Thoracic aorta (tissue), 2 donors: ENCODE data around the gene LRIG3. TPM values are rescaled to one million over a fixed set of nuclear protein-coding genes. Genes with fewer than 3 reads are reported as not detected.

Experiments
- ATAC-seq: fragments of 150-250 bp; one replicate; pipeline ENCODE4 v1.8.0; 2017; ENCODE audit warnings: low read depth; ENCODE audit not compliant: insufficient number of reproducible peaks, low FRiP score
- DNase-seq: peaks from one replicate; pipeline ENCODE4 v3.0.0-alpha.2; 2020; ENCODE audit warnings: low spot score
- H3K27ac ChIP-seq, 2 donors: fragments of 200-600 bp; sonication (generic); 1 replicate in 1 of 2; 2 replicates in 1 of 2; pipeline ENCODE4 v1.5.1; 2016; ENCODE audit warnings: mild to moderate bottlenecking in 2 of 2, moderate library complexity in 2 of 2
- H3K27me3 ChIP-seq: fragments of 200-600 bp; sonication (generic); replicated peaks from 2 replicates; pipeline ENCODE4 v1.6.0; 2016; ENCODE audit warnings: mild to moderate bottlenecking; ENCODE audit not compliant: insufficient read depth
- H3K36me3 ChIP-seq: fragments of 200-600 bp; sonication (generic); one replicate; pipeline ENCODE4 v1.5.1; 2016
- H3K4me1 ChIP-seq, 2 donors: fragments of 200-600 bp; sonication (generic); 1 replicate in 1 of 2; 2 replicates in 1 of 2; pipeline versions ENCODE4 v1.5.1 to v1.6.0; 2016; ENCODE audit warnings: low read depth in 2 of 2, mild to moderate bottlenecking in 1 of 2; ENCODE audit not compliant: control insufficient read depth in 1 of 2
- H3K4me3 ChIP-seq: fragments of 200-600 bp; sonication (generic); 2 replicates; pipeline ENCODE4 v1.5.1; 2016; ENCODE audit warnings: mild to moderate bottlenecking
- H3K9me3 ChIP-seq: fragments of 200-600 bp; sonication (generic); 2 replicates; pipeline ENCODE4 v1.5.1; 2016
- CTCF ChIP-seq: fragments of 200-600 bp; sonication (generic); IDR thresholded peaks from one replicate; pipeline ENCODE4 v1.5.1; 2019; ENCODE audit warnings: antibody characterized with exemption
- total RNA-seq, 2 donors: library from RNA; depleted of rRNA; stranded (reverse); fragments of >200 nt; gene quantifications; one replicate each; pipeline versions ENCODE4 v1.1.0 to v1.2.3, GENCODE V29; 2016

The LRIG3 gene
- total RNA-seq, 2 donors from 2014 or later = 34.4 to 70.0 TPM

GRCh38 chr12:58965568-58965967 lies 45.3 kb upstream of the LRIG3 start:
- Histone ChIP-seq H3K9me3 (no peaks in the 10 kb centered on the region), H3K4me3 (no peak overlapping the region), H3K36me3 (no peaks in the 10 kb centered on the region), H3K27ac (no peak overlapping the region), H3K27me3 (no peaks in the 10 kb centered on the region), H3K4me1 (no peaks in the 10 kb centered on the region)
- ATAC-seq = no peak
- no peak for DNase-seq
- TF ChIP-seq CTCF = no peak

GRCh38 chr12:58963844-58964243 lies 43.5 kb upstream of the LRIG3 start:
- Histone ChIP-seq H3K27ac (no peak overlapping the region), H3K36me3 (no peaks in the 10 kb centered on the region), H3K9me3 (no peaks in the 10 kb centered on the region), H3K4me3 (no peak overlapping the region), H3K27me3 (no peaks in the 10 kb centered on the region), H3K4me1 (no peaks in the 10 kb centered on the region)
- DNase-seq (no peak), ATAC-seq (no peak)
- TF ChIP-seq CTCF = no peak

- no peak for TF ChIP-seq CTCF
- no peaks in the 10 kb centered on the region for H3K4me1 ChIP-seq
- H3K27ac ChIP-seq = no peak overlapping the region
- DNase-seq = no peak
- no peak overlapping the region for H3K4me3 ChIP-seq
- no peaks in the 10 kb centered on the region for H3K36me3 ChIP-seq
- no peak for ATAC-seq
- H3K9me3 ChIP-seq = no peaks in the 10 kb centered on the region
- no peaks in the 10 kb centered on the region for H3K27me3 ChIP-seq
Observed at GRCh38 chr12:58961906-58962305, 41.6 kb upstream of the LRIG3 start.

- H3K9me3 ChIP-seq = no peaks in the 10 kb centered on the region
- no peaks in the 10 kb centered on the region for H3K27me3 ChIP-seq
- no peak for DNase-seq
- H3K4me3 ChIP-seq = no peak overlapping the region
- no peak overlapping the region for H3K27ac ChIP-seq
- H3K36me3 ChIP-seq = no peaks in the 10 kb centered on the region
- no peak for ATAC-seq
- H3K4me1 ChIP-seq = no peaks in the 10 kb centered on the region
- no peak for TF ChIP-seq CTCF
Observed at GRCh38 chr12:58961166-58961565, 40.9 kb upstream of the LRIG3 start.

- no peak overlapping the region for H3K4me3 ChIP-seq
- H3K9me3 ChIP-seq = no peaks in the 10 kb centered on the region
- ATAC-seq = no peak
- TF ChIP-seq CTCF = no peak
- no peaks in the 10 kb centered on the region for H3K4me1 ChIP-seq
- DNase-seq = no peak
- H3K27ac ChIP-seq = no peak overlapping the region
- no peaks in the 10 kb centered on the region for H3K36me3 ChIP-seq
- no peaks in the 10 kb centered on the region for H3K27me3 ChIP-seq
Observed at GRCh38 chr12:58959639-58960300, 39.5 kb upstream of the LRIG3 start.
